GM18508 (cell line): ENCODE measurements around the gene CDK3.
"Not testable (repeated sequence)": the region's sequence is repeated elsewhere in the genome, so short reads cannot be mapped to it uniquely, and the experiment has no call there.

Experiments used
- ATAC-seq: cut with Tn5 transposase; IDR thresholded peaks from one replicate; pipeline ENCODE4 v1.9.1; 2021; ENCODE audit warnings: moderate number of reproducible peaks; ENCODE audit not compliant: insufficient read depth, unreplicated experiment

The CDK3 gene

DNA sequence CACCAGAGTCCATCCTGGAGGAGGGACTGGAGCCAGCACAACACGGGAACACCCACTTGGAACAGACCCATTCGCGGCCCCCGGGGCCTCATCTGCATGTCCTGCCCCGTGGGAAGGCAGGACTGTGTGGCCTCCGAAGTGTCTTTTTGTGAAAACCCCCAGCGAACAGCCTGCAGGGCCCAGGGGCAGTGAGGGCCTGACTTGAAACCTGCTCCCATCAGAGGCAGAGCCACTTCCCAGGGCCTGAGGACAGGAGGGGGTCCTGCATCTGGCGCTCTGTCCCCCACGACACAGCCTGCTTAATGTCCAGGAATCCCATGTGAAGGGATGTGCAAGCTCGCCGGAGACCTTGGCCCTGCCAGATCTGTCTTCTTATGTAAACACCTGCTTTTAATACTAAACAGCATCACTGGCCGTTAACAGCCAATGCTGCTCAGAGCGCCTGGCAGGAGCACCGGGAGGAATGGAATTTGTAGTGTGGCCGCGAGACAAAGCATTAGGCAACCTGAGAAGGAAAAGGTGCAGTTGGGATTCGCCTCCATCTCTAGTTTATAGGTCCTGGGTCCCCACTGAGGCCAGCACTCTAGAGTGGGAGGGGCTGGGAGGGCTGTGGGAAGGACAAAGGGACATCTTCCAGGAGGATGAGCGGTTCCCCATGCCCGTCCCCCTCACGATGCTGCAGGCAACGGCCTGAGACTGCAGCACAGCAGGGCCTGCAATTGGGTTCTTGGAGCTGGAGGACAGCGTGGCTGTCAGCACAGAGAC is 36.0 kb downstream of the CDK3 start:
- ATAC-seq, result no peak

DNA sequence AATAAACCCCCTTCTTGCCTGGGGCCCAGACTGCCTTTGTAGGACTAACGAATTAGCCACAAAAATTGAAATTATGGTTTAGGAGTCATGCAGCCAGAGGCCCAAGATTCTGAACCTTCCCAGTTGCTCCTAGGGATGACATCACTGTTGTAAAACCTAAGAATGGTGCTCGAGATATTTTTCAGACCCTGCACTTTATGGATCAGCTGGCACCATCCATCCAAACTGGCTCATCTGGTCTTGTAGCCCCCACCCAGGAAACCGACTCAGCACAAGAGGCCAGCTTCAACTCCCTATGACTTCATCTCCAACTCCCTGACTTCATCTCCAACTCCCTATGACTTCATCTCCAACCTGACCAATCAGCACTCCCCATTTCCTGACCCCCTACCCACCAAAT is 37.4 kb downstream of the CDK3 start:
- no peak for ATAC-seq

DNA sequence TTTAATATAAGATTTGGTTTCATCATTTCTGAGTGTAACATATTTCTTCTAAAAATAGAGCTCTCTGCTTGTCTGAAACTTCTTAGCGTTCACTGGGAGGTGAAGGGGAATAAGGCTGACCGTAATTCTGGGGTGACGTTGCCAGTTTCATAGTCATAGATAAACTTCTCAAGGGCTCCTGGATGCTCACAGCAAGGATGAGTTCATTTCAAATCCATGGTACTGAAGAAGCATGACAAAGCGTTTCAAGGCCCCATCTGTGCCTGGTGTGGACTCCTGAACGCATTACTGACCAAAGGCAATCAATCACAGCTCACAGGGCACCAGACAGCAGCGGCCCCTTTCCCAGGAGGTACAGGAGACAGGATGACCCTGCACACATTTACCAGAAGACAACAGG is 38.5 kb downstream of the CDK3 start:
- ATAC-seq, result no peak

DNA sequence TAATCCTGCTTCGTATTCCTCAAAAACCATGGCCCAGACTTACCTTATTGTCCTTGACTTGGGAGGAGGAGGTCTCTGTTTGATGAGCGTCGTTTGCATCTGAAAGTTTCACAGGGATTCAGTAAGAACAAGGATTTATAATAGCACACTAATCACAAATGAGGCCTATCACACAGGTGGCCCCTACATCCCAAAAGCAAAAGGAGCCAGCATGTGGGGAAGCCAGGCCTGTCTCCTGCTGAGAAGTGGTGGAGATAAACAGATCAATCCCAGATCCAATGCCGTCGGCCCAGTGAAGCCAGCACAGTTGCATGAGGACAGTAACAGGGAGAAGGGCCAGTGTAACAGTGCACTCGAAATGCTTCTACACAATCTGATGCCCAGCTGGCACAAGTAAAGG is 39.7 kb downstream of the CDK3 start:
- no peak for ATAC-seq

DNA sequence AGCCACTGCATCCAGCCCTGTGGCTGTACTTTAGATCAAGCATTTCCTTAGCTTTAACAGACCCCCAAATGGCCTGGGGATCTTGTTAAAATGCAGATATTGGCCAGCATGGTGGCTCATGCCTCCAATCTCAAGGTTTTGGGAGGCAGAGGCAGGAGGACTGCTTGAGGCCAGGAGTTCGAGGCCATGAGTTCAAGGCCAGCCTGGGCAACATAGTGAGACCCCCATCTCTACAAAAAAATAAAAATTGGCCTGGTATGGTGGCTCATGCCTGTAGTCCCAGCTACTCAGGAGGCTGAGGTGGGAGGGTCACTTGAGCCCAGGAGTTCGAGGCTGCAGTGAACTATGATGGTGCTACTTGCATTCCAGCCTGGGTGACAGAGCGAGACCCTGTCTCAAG is 42.2 kb downstream of the CDK3 start:
- ATAC-seq, result not testable (repeated sequence)

DNA sequence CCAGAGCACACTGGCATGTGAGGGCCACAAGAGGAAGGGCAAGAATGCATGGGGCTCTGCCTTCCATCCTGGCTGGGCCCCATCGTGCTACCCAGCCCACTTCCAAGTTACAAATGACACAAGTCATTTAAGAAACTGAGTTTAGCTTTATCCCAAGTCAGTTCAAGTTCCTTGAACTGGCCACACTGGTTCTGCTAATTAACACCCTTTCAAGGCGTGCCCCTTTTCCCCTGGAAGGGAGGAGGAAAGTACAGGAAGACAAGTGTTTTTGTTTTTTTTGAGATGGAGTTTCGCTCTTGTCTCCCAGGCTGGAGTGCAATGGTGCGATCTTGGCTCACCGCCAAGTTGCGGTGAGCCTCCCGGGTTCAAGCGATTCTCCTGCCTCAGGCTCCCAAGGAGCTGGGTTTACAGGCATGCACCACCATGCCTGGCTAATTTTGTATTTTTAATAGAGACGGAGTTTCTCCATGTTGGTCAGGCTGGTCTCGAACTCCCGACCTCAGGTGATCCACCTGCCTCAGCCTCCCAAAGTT is 43.9 kb downstream of the CDK3 start:
- not testable (repeated sequence) for ATAC-seq

DNA sequence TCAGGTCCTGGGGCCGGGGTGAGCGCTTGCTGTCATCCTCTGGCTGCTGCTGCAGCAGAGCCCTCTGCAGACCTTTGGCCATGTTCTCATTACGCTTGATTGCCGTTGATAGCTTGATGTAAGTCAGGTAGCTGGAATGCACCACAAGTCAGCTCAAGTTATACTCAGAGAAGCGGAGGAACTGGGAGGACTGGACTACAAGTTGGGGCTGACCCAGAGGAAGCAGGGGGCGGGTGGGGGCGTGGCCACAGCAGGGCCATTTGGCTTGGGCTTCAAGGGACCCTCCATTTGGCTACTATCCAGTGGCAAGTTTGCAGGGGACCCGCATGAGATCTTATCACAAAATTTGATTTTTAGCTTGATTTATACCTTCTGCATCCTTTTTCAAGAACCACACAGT is 45.4 kb downstream of the CDK3 start:
- ATAC-seq, result no peak

DNA sequence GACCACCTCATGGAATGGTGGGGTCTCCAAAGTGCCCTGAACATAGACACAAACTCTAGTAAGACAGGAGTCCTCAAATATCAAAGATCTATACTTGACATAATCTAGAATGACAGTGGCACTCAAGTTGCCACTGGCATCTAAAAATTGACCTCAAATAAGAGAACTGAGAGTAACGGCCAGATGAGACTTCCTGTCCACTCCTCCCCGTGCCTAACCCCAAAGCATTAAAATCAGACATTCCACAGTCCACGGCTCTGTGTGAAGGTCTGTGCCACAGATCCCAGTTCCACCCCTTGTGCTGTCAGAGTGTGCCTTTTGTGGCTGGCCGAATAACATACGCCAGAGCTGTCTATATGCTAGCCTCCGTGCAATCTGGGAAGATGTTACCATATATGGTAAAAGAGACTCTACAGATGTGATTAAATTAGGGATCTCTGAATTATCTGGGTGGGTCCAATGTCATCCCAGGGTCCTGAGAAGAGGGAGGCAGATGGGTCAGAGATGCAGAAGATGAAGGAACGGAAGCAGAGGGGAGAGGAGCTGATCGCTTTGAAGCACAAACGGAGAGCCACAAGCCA is 47.5 kb downstream of the CDK3 start:
- ATAC-seq, result no peak

DNA sequence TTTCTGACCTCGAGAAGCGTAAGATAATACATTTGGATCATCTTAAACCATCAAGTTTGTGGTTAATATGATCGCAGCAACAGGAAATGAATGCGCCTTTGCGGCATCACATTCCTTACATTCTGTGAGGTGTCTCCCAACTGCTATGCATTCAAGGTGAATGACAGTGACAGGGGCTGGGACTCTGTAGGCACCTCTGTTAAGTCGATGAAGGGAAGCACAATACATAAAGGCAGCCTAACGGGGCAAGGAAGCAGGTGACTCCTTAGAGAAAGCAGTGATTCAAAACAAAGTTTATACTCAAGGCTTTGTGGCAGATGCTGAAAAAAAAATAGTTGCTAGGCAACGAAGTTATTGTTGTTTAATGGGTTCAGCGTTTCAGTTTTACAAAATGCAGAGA is 48.1 kb downstream of the CDK3 start:
- ATAC-seq, result no peak

DNA sequence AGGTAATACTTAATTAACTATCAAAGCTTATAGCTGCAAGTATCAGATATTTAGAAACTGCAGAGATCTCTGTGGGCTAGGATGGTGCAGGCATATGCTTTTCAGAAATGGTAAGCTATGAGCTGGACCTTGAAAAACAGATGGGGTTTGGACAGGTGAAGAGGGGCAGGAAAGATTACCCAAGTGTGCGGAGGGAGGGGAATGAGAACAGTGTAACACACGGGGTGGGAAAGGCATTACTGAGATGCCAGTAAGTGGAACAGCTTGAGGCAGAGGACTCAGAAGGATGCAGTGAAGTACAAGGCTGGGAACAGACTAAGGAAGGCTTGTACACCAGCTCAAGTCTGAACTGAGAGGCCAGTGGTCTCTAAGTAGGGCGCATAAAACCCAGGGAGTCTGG is 48.6 kb downstream of the CDK3 start:
- ATAC-seq, result no peak

DNA sequence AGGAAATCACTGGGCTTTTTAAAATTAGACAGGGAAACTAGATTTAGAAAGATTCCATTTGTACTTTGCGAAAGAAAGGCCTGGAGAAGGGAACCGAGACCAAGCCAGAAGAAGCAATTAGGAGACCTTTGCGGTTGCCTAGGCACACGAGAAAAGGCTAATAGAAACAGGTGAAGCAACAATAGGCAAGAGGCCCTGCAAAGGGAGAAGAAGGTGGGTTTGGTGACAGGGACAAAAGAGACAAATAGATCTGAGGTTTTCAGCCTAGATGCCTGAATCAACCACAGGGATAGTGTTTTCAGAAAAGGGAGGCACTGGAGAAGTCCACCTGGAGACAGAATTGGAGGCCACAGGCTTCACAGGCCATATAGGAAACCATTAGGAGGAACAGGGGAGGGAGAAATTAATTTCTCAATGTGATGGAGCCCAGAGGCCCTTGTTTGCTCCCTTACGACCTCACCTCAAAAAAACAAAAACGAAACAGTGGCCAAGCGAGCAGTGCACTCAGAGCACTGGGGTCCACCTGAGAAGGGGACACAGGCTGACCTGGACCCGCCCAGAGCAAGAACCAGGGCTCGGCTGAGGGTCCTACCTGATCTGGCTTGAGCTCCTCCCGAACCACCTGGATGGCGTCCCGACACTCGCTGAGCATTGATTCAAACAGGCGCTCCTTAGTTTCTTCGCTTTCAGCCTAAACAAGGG is 49.3 kb downstream of the CDK3 start:
- no peak for ATAC-seq

DNA sequence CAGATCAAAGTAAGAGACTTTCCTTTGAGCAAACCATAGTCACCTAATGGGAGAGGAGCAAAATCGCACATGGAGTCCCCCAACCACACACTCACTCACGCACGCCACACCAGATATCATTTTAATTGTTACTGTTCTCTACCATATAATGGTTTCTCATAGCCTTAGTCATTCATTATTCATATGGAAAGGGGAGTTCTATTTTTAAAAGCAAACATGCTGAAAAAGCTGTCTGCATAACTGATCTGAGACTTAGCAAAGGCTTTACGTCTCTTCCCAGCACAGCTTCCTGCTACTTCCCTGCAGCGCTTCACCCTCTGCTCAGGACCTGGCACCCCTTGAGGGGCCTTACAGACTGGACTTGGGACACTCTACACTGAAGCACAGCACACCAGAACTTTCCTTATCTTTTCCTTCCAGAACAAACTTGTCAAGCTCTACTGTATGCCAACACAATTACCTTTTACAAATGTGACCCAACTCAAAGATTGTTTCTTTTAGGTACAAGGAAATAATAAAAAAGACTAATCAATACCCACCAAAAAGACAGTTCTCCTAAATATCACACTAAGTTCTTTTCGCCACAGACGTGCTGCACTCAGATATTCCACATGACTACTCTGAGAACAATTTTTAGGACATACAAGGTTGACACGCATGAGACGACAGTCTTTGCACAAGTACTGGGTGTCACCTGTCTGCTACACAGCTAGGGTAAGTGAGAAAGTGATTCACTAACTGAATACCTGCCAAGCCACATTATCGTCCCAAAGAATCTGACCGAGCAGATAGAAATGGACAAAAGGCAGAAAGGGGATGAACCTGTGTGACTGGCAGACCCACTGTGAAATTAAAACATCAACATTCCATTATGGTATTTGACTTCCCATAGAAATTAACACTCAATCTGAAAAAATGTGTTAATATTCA is 50.1 kb downstream of the CDK3 start:
- no peak for ATAC-seq

DNA sequence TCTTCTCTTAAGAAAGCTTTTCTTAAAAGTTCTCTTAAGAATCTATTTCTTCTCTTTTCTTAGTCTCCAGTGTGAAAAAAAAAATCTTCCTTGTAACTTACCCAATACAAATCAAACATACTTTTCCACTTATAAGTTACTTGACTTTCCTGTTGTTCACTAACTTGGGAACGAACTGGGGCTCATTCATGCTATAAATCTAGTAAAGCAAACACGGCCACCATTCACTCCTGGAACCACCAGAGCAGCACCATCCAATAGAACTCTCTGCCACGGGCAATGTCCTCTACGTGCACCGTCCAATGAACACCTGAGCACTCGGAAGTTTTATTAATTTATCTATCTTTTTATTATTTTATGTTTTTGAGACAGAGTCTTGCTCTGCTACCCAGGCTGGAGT is 50.9 kb downstream of the CDK3 start:
- ATAC-seq, result no peak

DNA sequence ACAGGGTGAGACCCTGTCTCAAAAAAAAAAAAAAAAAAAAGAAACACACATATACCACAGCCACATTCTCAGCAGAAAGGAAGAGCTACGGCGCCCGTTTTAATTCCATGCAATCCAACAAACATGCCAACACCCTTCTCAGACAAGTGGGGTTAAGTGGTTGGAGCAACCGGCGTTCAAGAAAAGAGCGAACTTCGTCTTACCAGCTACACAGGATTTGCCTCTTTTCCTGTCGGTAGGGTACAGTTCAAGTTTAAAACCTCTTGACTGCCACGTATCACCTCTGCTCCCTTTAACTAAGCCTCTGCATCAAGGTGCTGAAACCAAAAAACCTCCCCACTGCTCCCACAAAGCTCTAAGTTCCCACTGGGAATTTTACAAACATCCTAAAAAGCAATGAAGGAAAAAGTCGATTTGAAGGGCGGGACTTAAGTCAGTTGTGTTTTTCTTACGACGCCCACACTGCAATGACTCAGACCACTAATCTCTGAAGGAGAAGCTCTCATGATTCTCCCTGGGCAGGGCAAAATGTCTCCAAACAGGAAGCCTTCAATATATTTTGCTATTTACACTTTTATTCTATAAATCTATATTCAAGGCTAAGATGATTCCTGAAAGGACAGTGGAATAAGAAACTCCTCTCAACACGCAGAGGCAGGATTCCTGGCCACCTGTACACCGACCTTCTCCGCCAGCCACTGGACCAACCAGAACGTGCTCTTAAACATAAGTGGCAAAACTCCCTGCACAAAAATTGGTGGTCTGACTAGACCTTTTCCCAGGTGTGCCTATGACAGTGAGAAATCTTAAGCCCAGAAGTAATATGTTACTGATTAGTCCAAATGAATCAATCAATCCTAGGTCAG is 52.8 kb downstream of the CDK3 start:
- no peak for ATAC-seq

DNA sequence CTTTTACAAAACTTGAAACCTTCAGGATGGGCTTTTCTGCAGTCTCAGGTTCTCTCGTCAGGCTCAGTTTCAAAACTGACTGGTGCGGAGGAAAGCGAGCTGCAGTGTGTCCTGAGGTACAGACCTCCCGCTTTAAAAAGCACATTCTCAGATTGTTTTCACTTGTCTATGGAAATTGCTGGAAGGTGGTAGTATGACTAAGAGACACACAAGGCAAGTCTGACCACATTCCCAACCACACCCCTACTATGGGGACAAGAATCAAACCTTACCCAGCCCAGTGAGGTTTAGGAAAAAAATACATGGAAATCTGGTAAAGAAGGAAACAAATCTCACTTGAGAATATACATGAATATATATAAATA is 53.4 kb downstream of the CDK3 start:
- ATAC-seq, result no peak
